Occipital lobe (tissue), 2 donors: ENCODE results near the gene SUN3. TPM values are rescaled to one million over a fixed set of nuclear protein-coding genes. Genes with fewer than 3 reads are reported as not detected.
"Not testable (repeated sequence)": the region's sequence is repeated elsewhere in the genome, so short reads cannot be mapped to it uniquely, and the experiment has no call there.

Experiments used
- DNase-seq: peaks from one replicate; lab custom pipeline; 2025; lab: John Stamatoyannopoulos, UW
- total RNA-seq: library from RNA; depleted of rRNA; stranded (reverse); fragments of >200 nt; gene quantifications from one replicate; pipeline ENCODE4 v1.2.3, GENCODE V29; 2014

Gene SUN3
- total RNA-seq, 1 donor from 2014 or later, result not detected

- DNase-seq, result peak; percentile 24
Measured at GRCh38 chr7:47945261-47946015, 83.5 kb downstream of the SUN3 start.

- no peak for DNase-seq
Measured at GRCh38 chr7:47944536-47945260, 84.2 kb downstream of the SUN3 start.

- no peak for DNase-seq
Measured at GRCh38 chr7:47943676-47944474, 85.0 kb downstream of the SUN3 start.

DNA sequence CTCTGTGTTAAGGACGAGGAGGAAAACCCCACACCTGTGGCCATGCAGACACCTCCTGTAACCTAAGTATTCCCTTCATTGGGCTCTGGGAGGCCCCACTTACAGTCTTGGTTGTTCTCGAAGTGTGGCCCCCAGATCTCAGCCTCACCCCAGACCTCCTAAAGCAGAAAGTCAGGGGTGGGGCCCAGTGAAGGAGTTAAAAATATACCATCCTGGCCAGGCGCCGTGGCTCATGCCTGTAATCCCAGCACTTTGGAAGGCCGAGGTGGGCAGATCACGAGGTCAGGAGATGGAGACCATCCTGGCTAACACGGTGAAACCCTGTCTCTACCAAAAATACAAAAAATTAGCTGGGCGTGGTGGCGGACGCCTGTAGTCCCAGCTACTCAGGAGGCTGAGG is 86.3 kb downstream of the SUN3 start:
- not testable (repeated sequence) for DNase-seq

DNA sequence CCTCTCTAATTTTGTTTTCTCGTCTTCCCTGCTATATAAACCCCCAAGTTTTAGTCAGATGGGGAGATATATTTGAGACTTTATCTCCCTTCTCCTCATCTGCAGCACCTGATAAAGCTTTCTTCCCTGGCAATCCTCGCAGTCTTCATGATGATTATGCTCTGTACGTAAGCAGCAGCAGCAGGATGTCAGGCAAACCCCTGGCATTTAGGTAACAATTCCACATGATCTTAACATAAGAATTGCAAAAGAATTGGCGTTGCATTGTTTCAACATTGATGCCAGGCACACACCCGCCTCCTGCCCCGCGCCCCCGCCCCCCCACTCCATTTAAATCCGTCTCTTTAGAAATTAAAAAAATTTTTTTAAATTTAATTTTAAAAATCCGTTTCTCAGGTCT is 86.8 kb downstream of the SUN3 start:
- DNase-seq, result no peak

DNA sequence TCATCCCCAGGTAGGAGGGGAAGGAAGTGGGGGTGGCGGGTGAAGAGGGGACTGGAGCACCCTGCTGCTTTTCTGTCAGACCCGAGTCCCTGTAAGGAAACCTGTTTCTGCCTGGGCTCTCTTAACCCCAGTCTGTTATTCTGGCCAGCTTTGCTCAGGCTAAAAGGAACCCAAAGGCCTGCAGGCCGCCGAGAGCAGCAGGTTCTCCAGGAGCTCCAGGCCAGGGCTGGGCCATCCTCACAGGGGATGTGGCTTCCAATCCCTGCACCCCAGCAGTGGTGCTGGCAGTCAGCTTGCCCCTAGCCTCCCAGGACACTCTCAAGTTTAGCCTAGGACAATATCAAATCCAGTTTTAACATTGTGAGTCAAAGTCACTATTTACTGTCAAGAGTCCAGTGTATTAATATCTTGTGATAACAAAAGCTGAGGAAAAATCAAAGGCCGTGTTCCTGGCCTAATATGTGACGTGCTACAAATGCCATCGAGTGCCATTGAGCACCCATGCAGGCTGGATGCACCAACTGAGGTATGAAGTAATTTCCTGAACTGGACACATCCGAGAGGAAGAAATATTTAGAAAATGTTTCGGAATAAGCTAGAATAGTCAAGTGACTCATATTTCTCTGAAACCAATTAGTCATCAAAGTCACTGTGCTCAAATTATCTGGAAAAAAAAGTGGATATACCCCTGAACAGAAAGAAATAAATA is 87.6 kb downstream of the SUN3 start:
- DNase-seq, result no peak

- DNase-seq, result no peak
Measured at GRCh38 chr7:47940088-47941013, 88.6 kb downstream of the SUN3 start.

GRCh38 chr7:47939425-47940036 is 89.4 kb downstream of the SUN3 start:
- no peak for DNase-seq

- DNase-seq, result no peak
Measured at GRCh38 chr7:47938574-47939165, 90.2 kb downstream of the SUN3 start.

GRCh38 chr7:47937711-47938573 is 91.0 kb downstream of the SUN3 start:
- DNase-seq, result no peak

Other genes with a start within 250 kb of the SUN3 start
- gene PKD1L1, start 80.6 kb downstream of the SUN3 start, total RNA-seq, result 0.62 TPM
- gene HUS1, start 49.5 kb downstream of the SUN3 start, total RNA-seq, result 21.1 TPM
- gene C7orf57, start 6.4 kb upstream of the SUN3 start, total RNA-seq, result 0.78 TPM
- gene UPP1, start 60.2 kb upstream of the SUN3 start, total RNA-seq, result 1.4 TPM
- 0.16 TPM for gene ABCA13, start 142.4 kb upstream of the SUN3 start, total RNA-seq